Endothelial cell of umbilical vein (primary cell): ENCODE measurements around the gene CCDC9B. TPM values are rescaled to one million over a fixed set of nuclear protein-coding genes. Genes with fewer than 3 reads are reported as not detected.

Source experiments
- BruUV-seq: library from RNA; stranded (reverse); fragments of 400-500 nt; replicated peaks from 2 replicates; lab custom pipeline; 2021; lab: Mats Ljungman, UMichigan
- CTCF ChIA-PET: fragments of 300-600, 350-600 bp; sonication (Branson Sonifier 250); formaldehyde crosslinking; loops from one replicate; lab custom pipeline; 2021; ENCODE audit warnings: antibody characterized with exemption, inconsistent platforms; lab: Charles Lee
- POLR2A ChIA-PET: fragments of 300-600, 350-600 bp; sonication (Branson Sonifier 250); formaldehyde crosslinking; loops from one replicate; lab custom pipeline; 2021; ENCODE audit warnings: antibody characterized with exemption, inconsistent platforms; lab: Charles Lee
- DNase-seq: peaks from one replicate; pipeline ENCODE4 v3.0.0-alpha.2; 2011; ENCODE audit warnings: low read depth, low spot score
- FAIRE-seq: peaks from 2 replicates; lab custom pipeline; 2011; peaks lifted over from hg19 to GRCh38; lab: Jason Lieb, UNC
- H2AFZ ChIP-seq: 2 replicates; pipeline ENCODE4 v1.6.0; 2012; ENCODE audit warnings: low read depth, low read length, control low read depth, inconsistent platforms
- H3K27ac ChIP-seq: 2 replicates; pipeline ENCODE4 v1.5.1; 2011; ENCODE audit warnings: low read depth, mild to moderate bottlenecking, control low read depth, low read length, moderate library complexity; ENCODE audit not compliant: insufficient read depth
- H3K27me3 ChIP-seq, 2 experiments: 2 replicates each; pipeline versions ENCODE4 v1.6.0 to v1.6.1; 2011; ENCODE audit warnings: low read length in 2 of 2, mixed read lengths in 1 of 2; ENCODE audit not compliant: control insufficient read depth in 2 of 2, insufficient read depth in 2 of 2
- H3K36me3 ChIP-seq, 2 experiments: 2 replicates in 1 of 2; 3 replicates in 1 of 2; pipeline ENCODE4 v1.5.1; 2011; ENCODE audit warnings: low read length in 2 of 2, mild to moderate bottlenecking in 1 of 2, moderate library complexity in 1 of 2; ENCODE audit not compliant: control insufficient read depth in 2 of 2, insufficient read depth in 2 of 2; ENCODE audit errors: extremely low read depth in 1 of 2
- H3K4me1 ChIP-seq: 3 replicates; pipeline ENCODE4 v1.5.1; 2011; ENCODE audit warnings: mild to moderate bottlenecking, low read length; ENCODE audit not compliant: control insufficient read depth, insufficient read depth; ENCODE audit errors: extremely low read depth
- H3K4me2 ChIP-seq: 2 replicates; pipeline ENCODE4 v1.6.1; 2011; ENCODE audit warnings: low read length, control low read depth, mixed read lengths; ENCODE audit not compliant: insufficient read depth
- H3K4me3 ChIP-seq, 3 experiments: fragments of 200-600 bp in 1 of 3; sonication (generic), shearing (Covaris generic) in 1 of 3; replicated peaks in 1 of 3; 2 replicates each; pipeline ENCODE4 v1.5.1; 2011 to 2016; ENCODE audit warnings: control low read depth in 3 of 3, low read length in 3 of 3, mild to moderate bottlenecking in 2 of 3, inconsistent platforms in 1 of 3, low read depth in 1 of 3, moderate library complexity in 1 of 3; ENCODE audit not compliant: insufficient read depth in 1 of 3
- H3K79me2 ChIP-seq: 2 replicates; pipeline ENCODE4 v1.6.0; 2012; ENCODE audit warnings: low read length, inconsistent platforms; ENCODE audit not compliant: control insufficient read depth, insufficient read depth
- H3K9ac ChIP-seq: replicated peaks from 2 replicates; pipeline ENCODE3; 2011; ENCODE audit warnings: low read length, control low read depth; ENCODE audit not compliant: insufficient read depth; ENCODE audit errors: extremely low read depth
- H3K9me1 ChIP-seq: replicated peaks from 3 replicates; pipeline ENCODE4 v1.6.0; 2011; ENCODE audit warnings: mild to moderate bottlenecking, low read length; ENCODE audit not compliant: control insufficient read depth, insufficient read depth; ENCODE audit errors: extremely low read depth
- H3K9me3 ChIP-seq: replicated peaks from 2 replicates; pipeline ENCODE4 v1.5.1; 2012; ENCODE audit warnings: low read length, inconsistent platforms; ENCODE audit not compliant: control insufficient read depth, insufficient read depth
- H4K20me1 ChIP-seq: replicated peaks from 2 replicates; pipeline ENCODE3; 2011; ENCODE audit warnings: mild to moderate bottlenecking, low read length; ENCODE audit not compliant: control insufficient read depth, insufficient read depth; ENCODE audit errors: extremely low read depth
- EZH2 ChIP-seq: IDR thresholded peaks from 2 replicates; pipeline ENCODE4 v1.6.1; 2012; ENCODE audit warnings: borderline replicate concordance, low read depth, mild to moderate bottlenecking, moderate library complexity, low read length, inconsistent platforms; ENCODE audit not compliant: severe bottlenecking
- FOS ChIP-seq: IDR thresholded peaks from 2 replicates; pipeline ENCODE4 v1.6.1; 2011; ENCODE audit warnings: mild to moderate bottlenecking, low read length, moderate library complexity, borderline replicate concordance; ENCODE audit not compliant: insufficient read depth
- GATA2 ChIP-seq: IDR thresholded peaks from 2 replicates; pipeline ENCODE4 v1.7.0; 2011; ENCODE audit warnings: low read depth, mild to moderate bottlenecking, moderate library complexity, mixed read lengths, low read length; ENCODE audit not compliant: insufficient read length, insufficient read depth
- JUN ChIP-seq: IDR thresholded peaks from 2 replicates; pipeline ENCODE4 v1.6.1; 2011; ENCODE audit warnings: borderline replicate concordance, low read depth; ENCODE audit not compliant: insufficient read length, insufficient read depth
- MYC ChIP-seq: IDR thresholded peaks from one replicate; pipeline ENCODE4 v1.6.1; 2011; ENCODE audit warnings: mild to moderate bottlenecking, low read depth, low read length
- POLR2A ChIP-seq: IDR thresholded peaks from 2 replicates; pipeline ENCODE4 v1.6.1; 2012; ENCODE audit warnings: low read depth, mild to moderate bottlenecking, control low read depth, low read length
- POLR2AphosphoS5 ChIP-seq: IDR thresholded peaks from 2 replicates; pipeline ENCODE4 v1.6.1; 2012; ENCODE audit warnings: low read depth, mild to moderate bottlenecking, control low read depth, low read length, moderate library complexity; ENCODE audit not compliant: insufficient read depth
- dilution Hi-C: fragments of 300-500 bp; cut with MboI; formaldehyde crosslinking; loops from one replicate; pipeline ENCODE4 v1.15.0; 2019; ENCODE audit warnings: low sequenced_read_pairs; ENCODE audit not compliant: extremely low pct_ligation_motif_present
- intact Hi-C: fragments of 100-400 bp; cut with micrococcal nuclease; formaldehyde crosslinking; loops from one replicate; pipeline ENCODE4 v1.10.0; 2022
- polyA plus RNA-seq, 4 experiments: library from polyadenylated mRNA; depleted of rRNA in 3 of 4; stranded (reverse) in 3 of 4; unstranded in 1 of 4; fragments of >200 nt; gene quantifications; 2 replicates each; pipeline versions ENCODE4 v1.2.1 to v1.2.3, GENCODE V29; 2011 to 2012; ENCODE audit warnings: missing spikeins in 1 of 4
- total RNA-seq: library from RNA; stranded (reverse); gene quantifications from 2 replicates; pipeline ENCODE4 v1.2.3, GENCODE V29; 2021
- TF ChIP-seq, protein P1 (sequence below): IDR thresholded peaks from 2 replicates; pipeline ENCODE4 v1.6.1; 2011; ENCODE audit not compliant: insufficient read depth, insufficient read length
- TF ChIP-seq, protein P2 (sequence below), 2 donors: IDR thresholded peaks; 1 replicate in 1 of 2; 2 replicates in 1 of 2; pipeline ENCODE4 v1.5.1; 2011; ENCODE audit warnings: low read length in 2 of 2, mild to moderate bottlenecking in 2 of 2, moderate library complexity in 2 of 2, control low read depth in 1 of 2, inconsistent platforms in 1 of 2, low read depth in 1 of 2; ENCODE audit not compliant: insufficient read depth in 1 of 2; ENCODE audit errors: extremely low read depth in 1 of 2

Gene CCDC9B
- total and polyA plus RNA-seq, 2 donors (not counting 3 experiments of a cell fraction or from before 2014, with no cell fraction given), result 7.6 to 46.0 TPM

DNA sequence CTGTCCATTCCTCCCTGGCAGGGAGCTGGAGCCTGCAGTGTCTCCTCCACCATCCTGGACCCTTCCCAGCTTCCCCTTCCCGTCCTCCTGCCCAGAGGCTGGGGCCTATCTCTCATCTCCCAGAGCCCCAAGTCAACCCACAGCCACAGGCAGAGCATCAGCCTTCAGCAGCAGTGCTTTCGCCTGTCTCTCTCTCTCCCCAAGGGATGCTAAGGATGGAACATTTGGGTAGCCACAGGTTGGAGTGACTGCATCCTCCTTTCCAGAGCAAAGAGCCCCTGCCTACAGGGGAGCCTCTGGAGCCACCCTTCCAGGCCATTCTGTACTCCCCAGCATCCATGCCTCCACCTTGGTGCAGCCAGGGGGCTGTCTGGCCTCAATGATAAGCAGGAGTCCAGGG lies 37.2 kb downstream of the CCDC9B start:
- Histone ChIP-seq H3K27ac (no peak overlapping the region), H3K4me3 (no peak overlapping the region), H3K4me2 (no peak overlapping the region), H3K79me2 (no peaks in the 10 kb centered on the region), H2AFZ (no peak overlapping the region), H3K9me1 (no peaks in the 10 kb centered on the region), H4K20me1 (no peaks in the 10 kb centered on the region), H3K36me3 (no peaks in the 10 kb centered on the region), H3K27me3 (peaks cover 5 to 11% of the 10 kb centered on the region in 2 experiments), H3K4me1 (no peaks in the 10 kb centered on the region), H3K9ac (no peak overlapping the region), H3K9me3 (no peaks in the 10 kb centered on the region)
- DNase-seq (no peak), FAIRE-seq (no peak)
- dilution Hi-C loops, result no loop called here
- ChIA-PET POLR2A (no interaction called here), CTCF (interaction anchor here (0.8 to 3.9 kb wide), 8 partner anchors 8 to 37 kb away, joined by 3 to 32 read pairs (median 4); no protein-coding TSS in a partner anchor)
- TF ChIP-seq, protein P1, sequence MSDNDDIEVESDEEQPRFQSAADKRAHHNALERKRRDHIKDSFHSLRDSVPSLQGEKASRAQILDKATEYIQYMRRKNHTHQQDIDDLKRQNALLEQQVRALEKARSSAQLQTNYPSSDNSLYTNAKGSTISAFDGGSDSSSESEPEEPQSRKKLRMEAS, result no peak
- TF ChIP-seq POLR2AphosphoS5 (no peak), FOS (no peak), EZH2 (no peak), GATA2 (no peak), JUN (no peak), MYC (no peak), POLR2A (no peak)
- TF ChIP-seq, protein P2, sequence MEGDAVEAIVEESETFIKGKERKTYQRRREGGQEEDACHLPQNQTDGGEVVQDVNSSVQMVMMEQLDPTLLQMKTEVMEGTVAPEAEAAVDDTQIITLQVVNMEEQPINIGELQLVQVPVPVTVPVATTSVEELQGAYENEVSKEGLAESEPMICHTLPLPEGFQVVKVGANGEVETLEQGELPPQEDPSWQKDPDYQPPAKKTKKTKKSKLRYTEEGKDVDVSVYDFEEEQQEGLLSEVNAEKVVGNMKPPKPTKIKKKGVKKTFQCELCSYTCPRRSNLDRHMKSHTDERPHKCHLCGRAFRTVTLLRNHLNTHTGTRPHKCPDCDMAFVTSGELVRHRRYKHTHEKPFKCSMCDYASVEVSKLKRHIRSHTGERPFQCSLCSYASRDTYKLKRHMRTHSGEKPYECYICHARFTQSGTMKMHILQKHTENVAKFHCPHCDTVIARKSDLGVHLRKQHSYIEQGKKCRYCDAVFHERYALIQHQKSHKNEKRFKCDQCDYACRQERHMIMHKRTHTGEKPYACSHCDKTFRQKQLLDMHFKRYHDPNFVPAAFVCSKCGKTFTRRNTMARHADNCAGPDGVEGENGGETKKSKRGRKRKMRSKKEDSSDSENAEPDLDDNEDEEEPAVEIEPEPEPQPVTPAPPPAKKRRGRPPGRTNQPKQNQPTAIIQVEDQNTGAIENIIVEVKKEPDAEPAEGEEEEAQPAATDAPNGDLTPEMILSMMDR (IDR thresholded peaks at IDR 0.05; ENCODE audit: extremely low read depth in 1 of 2, insufficient read depth in 1 of 2, low read depth in 1 of 2, low read length in 2 of 2), result no peak
- BruUV-seq, result no TSS peak
- intact Hi-C loops, result no loop called here
